HG03342 (cell line): ENCODE results near the gene TIMM22.

Experiments used
- ATAC-seq: cut with Tn5 transposase; IDR thresholded peaks from one replicate; pipeline ENCODE4 v1.9.1; 2021; ENCODE audit warnings: mild to moderate bottlenecking, moderate library complexity; ENCODE audit not compliant: unreplicated experiment

The TIMM22 gene

DNA sequence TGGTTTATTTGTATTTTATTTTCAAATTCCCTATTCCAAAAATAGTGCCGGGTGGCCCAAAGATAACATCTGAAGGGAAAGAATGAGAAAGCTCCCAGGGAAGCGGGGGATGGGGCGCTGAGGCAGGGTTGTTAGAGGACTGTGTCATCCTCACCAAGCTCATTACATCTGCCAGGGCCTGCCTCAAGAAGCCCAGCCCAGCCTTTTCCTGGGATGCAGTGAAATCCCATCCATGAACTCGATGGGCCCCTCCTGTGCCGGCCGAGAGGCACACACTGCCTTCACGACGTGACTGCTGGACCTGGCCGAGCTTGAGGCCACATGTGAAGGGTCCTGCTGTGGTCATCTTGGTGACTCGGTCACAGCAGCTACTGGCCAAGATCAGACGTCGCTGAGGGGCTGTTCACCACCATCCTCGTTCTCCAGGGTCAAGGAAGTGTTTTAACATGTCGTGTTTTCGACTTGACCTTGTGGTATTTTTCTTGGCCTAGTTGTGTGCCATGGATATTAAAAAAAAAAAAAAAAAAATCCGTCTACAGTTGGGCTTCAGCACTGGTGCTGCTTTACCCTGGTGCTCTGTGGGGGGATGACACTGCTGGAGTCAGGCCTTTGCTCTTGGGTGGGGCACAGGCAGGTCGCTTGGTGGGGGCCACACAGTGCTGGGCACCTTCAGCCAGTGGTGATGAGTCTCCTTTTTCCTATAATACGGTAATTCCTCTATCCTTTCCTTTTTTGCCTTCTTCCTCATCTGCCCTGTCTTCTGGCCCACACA, 4.9 kb downstream of the TIMM22 start:
- no peak for ATAC-seq

DNA sequence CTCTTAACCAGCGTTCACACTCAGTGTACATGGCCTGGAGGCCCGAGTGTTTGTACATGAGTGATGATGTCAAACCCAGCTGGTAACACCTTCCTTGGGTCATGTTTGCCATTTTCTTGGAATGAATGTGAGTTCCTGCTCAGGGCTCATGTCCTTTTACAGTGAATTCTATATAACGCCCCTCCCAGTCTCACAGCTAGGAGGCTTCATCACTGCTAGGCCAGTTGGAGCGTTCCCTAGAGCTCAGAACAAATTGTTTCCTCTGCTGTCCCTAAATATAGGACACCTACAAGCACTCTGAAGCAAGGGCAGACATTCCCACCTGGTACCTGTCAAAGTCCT, 5.5 kb downstream of the TIMM22 start:
- ATAC-seq: no peak

DNA sequence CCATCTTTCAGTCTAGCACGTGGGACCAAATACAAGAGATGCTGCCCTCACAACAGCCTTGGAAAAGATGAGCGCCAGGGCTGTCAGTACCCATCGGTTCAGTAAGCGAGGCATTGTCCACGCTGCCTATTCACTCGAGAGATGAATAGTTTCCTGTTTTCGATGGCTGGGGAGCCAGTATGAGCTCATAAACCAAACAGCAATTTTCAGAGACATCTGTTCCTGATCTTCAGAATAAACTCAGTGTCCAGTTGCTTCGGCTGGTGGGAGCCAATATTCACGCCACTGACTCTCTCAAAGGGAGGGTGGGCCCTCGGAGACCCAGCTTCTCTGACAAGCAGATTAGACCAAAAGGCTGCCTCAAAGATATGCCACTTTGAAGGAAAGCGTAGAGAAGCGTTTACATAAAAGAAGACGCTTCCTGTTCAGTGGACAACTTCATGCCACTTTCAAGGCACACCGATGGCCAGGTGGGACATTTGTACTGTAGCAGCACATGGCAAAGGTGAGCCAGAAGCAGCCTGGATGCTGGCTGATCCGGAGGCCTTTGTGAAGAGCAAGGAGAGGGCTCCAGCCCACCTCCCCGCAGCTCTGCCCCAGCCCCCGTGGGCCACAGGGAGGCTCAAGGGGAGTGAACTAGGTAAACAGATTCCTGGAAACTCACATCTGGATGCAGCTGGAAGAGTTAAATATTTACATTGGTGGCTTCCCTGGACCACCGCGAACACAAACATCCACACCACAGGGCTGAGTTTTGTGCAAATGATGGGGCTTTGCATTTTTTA, 6.0 kb downstream of the TIMM22 start:
- ATAC-seq: no peak

DNA sequence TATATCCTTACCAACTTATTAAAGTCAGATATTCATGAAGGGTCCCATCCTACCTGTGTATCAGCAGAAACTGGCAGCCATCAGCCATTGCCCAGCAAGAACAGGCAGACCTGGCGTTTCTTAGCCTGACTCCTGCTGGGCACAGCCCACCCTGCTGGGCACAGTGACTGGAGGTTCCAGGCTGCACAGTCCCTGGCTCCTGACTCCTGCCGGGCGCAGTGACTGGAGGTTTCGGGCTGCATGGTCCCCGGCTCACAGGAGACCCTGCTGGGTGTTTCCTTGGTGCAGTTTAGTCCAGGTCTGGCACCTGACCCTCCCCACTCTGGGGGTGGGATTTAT, 6.7 kb downstream of the TIMM22 start:
- ATAC-seq: no peak

DNA sequence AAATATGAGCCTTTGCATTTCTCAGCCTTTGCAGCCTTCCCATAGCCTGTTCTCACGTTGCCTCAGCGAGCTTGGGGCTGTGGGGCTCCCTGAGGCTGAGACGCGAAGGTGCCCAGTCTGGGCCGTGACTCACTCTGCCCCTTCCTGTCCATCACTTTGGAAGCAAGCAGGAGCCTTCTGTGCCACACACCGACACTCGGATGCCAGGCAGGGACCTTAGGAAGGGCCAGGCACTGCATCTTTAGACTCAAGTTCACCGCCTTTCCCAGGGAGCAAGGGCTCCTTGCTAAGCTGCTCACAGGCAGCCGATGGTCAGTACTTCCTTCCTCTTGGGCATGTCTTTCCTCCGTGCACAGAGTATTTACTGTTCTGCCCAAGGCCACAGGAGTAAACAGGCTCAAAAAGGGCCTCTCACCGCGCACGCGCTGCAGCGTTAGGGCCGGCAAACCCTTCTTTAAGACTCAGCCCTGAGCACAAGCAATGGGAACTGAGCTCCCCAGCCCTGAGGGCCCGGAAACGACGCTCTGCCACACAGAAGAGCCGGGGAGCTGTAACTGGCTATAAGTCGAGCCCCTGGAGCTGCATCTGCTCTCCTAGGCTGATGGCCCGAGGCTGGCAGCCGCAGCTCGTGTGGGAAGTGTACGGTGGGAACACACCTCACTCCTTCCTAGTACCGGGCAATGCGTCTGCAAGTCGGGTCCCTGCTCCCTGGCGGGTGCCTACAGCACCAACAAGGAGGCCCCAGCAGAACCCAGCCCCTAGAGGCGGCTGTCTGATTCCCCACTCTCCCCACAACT, 7.2 kb downstream of the TIMM22 start:
- no peak for ATAC-seq

DNA sequence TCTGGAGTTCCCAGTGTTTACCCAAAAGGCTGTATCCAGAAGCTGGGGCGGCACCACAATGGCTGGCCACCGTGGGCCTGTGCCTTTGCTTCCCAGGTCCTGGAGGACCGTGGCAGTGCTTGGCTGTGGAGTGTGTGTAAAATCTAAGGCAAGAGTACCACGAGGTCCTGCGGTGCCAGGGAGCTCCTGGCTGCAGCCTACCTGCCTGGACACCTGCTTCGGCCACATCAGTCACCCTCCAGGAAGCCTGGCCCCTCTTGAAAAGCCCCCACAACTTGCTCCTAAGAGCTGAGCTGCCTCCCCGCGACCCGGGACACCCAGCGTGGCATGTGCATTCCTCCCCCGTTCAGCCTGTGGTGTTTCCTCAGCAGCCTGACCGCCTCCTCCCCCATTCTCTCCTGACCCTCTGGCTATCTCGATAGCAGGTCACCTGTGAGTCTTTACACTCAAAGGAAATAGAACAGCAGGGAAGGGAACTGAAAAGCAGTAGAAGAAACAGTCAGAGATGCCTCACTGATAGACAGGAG, 7.9 kb downstream of the TIMM22 start:
- ATAC-seq: no peak

DNA sequence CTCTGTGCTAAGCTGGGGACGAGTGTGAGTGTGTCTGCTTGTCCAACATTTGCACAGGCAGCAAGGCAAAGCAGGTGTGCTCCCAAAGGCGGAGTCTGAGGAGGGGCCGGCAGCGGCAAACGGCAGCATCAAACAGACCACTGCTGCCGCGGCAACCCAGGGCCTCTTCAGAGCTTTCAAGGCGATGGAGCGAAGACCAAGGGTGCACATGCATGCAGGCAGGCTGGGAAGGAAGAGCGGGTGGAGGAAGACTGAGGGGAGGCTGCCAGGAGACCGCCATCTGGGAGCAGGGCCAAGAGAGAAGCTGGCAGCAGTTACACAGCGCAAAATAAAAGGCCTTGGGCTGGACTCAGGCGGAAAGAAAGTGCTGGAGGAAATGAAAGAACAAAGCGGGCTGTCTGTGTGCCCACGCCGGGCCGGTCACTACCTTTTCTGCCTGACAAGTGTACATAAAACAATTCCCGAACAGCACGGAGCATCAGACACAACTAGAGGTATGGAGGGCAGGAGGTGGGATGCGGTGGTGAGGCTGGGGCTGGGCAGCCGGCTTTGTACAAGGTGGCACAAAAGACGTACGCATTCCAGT, 8.5 kb downstream of the TIMM22 start:
- no peak for ATAC-seq

DNA sequence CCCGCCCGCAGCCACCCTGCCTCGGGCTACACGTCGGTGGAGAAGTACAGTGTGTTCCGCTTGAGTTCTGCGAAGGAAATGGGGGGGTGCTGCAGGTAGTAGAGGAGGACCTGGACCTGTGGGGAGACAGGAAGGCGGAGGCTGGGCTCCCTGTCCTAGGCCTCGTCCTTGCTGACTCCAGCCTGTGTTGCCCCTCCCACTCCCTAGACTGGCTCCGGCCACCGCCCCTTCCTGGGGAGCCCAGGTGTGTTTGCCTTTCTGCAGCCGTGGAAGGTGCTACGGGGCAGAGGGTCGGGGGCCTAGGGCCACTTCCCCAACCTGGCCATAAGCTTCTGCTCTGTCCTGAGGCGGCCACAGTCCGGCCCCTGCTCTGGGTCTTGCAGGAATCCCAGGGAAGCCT, 9.1 kb downstream of the TIMM22 start:
- ATAC-seq: no peak

DNA sequence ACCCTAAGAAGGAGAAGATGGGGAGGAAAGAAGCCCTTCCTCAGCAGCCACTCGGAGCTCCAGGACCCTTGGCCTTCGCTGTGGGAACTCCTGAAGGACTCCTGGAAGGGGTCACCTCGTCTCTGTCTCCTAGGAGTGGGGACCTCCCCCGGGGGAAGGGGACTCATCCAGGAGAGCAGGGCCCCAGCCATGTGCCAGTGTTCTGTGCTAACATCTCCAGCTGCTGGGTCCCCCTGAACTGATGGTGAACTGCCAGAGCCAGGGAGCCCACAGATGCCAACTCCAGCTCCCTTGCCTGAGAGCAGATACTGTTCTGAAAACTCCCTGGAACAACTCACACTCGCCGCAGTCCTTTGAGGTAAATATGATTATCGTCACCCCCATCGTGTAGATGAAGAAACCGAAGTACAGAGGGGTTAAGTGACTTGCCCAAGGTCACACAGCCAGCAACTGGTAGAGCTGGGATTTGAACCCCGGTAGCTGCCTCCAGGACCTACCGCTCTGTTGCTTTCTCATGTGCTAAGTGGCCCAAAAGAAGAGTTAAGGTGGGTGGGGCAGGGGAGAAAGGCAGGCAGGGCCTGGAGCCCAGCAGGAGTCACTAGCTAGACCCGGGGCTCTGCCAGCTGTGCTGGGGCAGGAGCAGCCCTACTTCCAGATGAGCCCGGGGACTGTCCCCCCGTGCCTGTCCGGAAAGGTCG, 10.5 kb downstream of the TIMM22 start:
- no peak for ATAC-seq

DNA sequence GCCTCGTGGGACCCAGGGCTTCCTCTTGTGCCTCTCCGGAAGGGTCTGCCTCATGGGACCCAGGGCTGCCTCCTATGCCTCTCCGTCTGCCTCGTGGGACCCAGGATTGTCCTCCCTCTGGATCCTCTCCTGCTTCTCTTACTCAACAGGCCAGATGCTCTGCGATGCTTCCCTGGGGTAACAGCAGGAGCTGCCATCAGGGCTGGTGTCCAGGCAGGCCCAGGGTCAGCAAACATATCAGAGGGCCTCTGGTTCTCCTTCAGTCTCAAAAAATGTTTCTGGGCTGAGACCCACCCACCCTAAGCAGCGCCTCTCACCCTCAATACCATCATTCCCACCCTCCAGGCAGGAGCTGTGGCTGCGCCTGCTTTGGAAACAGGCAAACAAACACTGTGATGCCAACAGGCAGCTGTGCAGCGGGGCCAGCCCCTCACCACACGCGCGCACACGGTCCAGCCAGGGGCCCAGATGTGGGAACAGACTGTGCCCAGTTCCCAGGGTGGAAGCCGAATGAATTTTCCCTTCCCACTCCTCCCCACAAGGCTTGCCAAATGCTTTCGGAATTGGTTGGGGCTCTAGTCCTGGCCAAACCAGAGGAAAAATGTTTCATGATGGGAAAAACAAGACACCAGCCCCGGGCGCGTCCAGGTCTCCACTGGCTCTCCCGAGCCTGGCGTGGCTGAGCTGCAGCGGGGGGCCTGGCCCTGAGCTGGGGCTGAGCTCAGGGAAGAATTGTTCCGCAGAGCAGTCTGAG, 11.3 kb downstream of the TIMM22 start:
- no peak for ATAC-seq

DNA sequence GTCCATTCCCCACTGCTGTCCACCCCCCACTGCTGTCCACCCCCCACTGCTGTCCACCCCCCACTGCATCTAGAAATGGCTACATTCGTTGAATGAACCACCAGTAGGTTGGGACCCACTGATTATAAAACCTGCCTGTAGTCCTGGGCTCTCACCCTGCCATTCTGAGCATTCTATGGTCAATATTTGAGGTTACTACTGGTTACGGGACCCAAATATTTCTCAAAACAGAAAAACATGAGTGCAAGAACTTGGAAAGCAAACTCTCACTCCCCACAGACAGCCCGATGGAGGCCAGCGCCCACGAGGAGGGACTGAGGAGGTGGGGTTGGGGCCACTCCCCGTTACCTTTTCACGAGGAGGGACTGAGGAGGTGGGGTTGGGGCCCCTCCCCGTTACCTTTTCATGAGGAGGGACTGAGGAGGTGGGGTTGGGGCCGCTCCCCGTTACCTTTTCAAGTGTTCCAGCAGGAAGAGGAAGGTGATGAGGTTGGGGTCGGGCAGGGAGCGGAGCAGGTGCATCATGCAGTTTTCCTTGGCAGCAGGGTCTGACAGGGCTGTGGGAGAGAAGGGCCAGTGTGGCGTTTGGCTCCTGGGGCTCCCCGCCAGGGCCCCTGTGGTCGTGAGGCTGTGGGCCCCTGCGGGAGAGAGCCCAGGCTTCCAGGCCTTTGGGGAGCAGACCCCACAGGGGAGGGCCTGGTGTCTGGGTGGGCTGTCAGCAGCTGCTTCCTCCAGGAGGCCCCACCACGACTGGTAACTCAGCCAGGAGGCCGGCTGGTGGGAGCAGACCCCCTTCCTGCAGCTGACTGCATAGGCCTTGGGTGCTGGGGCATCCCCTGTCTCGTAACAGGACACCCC, 12.5 kb downstream of the TIMM22 start:
- ATAC-seq: no peak

DNA sequence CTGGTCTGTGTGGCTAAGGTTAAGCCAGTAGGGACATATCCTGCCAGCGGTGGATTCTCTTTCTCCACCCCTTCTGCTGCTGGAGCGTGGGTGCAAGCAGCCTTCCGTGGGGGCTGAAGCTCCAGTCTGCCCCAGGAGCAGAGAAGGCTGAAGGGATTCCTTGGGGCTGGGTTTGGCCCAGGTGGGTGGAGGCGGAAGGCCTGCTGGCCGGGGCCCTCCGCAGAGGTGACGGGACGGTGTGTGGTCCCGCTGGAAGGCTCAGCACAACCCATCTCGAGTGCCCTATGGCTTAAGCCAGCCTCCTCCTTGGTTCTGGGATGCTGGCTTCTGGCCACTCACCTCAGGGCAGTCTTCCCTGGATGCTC, 13.1 kb downstream of the TIMM22 start:
- ATAC-seq: no peak

DNA sequence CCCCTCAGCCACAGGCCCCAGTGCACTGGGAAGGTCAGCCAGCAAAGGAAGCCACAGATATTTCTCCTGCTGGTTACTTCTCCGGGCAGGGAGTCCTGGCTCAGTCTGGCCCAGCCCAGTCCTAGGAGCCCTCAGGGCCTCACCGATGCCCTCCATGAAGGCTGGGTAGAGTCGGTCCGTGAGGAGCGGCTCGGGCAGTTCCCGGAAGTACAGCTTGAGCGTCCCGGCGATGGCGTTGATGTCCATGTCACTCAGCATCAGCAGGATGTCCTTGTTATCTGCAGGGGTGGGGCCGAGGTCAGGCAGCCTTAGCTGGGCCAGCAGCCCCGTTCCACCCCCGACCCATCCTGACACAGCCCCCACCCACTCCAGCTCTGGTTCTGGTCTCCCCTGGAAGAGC, 13.7 kb downstream of the TIMM22 start:
- ATAC-seq: no peak

DNA sequence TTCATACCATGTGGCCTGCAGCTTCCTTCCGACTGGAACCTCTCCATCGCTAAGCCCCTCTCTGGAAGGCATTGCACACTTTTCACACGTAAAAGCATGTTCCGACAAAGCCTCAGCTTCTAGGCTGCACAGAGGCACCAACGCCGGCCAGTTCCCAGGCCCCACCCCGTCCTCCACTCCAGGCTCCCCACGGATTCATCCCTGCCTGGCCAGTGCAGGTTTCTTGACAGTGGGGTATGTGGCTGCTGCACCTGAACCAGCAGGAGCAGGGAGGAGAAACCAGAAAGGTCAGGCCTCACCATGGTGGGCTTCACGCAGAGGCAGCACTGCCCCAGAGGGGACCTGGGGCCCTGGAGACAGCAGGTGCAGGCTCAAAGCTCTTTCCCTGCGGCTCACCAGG, 14.2 kb downstream of the TIMM22 start:
- ATAC-seq: no peak

DNA sequence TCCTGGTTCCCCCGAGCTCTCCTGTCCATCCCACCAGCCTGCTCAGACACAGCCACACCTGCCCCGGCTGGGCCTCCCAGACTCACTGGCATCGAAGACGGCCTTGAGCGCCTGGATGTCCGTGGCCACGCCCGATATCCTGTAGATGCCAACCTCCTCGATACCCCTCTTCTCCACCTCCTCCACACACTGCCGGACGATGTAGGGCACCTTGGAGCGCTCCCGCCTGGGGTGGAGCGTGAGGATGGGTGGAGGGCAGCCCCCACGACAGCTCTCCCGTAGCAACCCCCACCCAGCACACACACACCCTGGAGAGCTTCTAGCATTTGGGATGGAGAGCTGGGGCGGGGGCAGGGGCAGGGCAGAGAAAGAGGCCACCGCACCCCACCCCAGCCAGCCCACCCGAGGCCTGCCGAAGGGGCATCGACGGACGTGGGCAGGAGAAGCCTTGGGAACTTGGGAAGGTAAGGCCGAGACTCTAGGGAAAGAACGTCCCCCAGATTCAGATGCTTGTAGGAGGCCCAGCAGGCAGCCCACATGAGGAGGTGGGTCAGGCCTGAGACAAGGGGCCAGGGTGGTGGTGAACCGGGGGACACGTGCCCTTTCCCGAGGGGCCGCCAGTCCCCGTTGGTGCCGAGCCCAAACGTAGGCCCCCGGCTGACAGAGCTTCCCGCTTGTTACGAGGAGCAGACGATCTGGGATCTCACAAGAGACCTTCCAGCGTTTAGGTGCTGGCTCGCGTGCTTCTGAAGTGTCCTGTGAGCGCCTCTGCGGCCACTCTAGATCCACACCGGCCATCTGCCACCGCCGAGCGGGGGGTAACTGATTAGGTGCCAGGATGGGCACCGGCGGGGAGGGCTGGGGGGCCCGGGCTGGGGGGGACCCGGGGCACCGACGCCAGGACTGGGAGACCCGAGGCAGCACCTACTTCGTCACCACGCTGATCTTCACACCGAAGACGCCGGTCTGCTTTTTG, 15.1 kb downstream of the TIMM22 start:
- no peak for ATAC-seq

DNA sequence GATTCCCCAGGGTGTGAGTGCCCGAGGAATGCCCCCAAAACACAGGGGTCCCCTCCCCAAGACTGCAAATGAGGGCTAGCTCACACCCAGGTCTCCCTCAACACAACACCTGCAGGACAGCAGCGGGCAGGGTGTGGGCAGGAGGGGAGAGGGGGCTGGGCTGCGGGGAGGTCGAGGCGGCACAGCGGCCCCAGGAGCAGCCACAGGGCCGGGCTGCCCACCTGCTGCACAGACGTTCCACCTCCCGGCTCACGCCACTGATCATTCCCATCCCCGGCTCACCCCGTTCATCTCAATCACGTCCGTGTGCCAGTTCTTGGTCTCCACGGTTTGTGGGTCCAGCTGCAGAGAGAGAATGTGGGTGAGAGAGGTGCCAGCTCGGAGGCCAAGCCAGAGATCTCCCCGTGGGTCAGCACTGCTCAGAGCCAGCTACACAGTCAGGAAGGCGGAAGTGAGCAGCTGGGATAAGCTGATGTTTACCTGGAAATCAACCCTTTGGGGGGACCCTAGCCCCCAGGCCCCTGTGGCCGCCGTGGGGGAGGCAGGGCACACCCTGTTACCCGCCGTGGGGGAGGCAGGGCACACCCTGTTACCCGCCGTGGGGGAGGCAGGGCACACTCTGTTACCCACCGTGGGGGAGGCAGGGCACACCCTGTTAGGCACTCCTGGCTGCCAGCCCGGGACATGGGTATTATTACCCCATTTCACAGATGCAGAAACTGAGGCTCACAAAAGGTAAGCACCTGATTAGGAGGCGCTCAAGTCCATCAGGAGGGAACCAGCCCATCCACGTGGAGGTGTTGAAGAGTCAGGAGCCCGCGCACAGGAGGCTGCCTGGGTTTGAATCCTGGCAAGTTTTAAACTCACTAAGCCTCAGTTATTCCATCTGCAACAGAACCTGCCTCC, 16.1 kb downstream of the TIMM22 start:
- no peak for ATAC-seq

DNA sequence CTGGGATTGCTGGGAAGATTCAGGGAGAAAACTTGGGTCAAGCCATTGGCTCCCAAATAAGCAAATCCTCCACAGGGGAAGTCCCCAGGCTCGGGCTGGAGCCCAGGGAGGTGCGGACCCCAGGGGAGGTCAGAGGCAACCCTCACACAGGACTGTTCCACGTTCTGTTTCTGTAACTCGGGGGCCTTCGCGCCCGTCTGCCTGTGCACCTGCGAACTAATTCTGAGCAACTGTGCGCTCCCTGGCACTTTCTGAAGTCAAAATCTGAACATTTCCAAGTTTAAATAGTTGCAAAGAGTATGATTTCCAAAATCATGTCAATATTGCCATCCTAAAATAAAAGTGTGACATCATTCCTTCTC, 16.8 kb downstream of the TIMM22 start:
- no peak for ATAC-seq
